ENCODE measurements around the gene HLA-B. TPM values are rescaled to one million over a fixed set of nuclear protein-coding genes. Genes with fewer than 3 reads are reported as not detected.

HLA-B gene
- total and polyA plus RNA-seq, 2 of the 8 experiments (the other 6 are each of a cell fraction or from before 2014, with no cell fraction given): 154 to 233 TPM

- TF ChIP-seq RFX5 (IDR thresholded peaks at IDR 0.05; ENCODE audit: borderline replicate concordance, low read depth, low read length) (peak; percentile 96), CEBPB (IDR thresholded peaks at IDR 0.05; ENCODE audit: low read depth, low read length) (no peak), POLR2A (IDR thresholded peaks at IDR 0.05; ENCODE audit: control extremely low read depth in 1 of 2, low read depth in 2 of 2, low read length in 2 of 2) (peak in 1 of 2 experiments; percentile 55; a peak in 1 of 3 replicates), HDAC6 (IDR thresholded peaks at IDR 0.05; ENCODE audit: low read depth, low read length) (no peak), RBBP5 (IDR thresholded peaks at IDR 0.05; ENCODE audit: borderline replicate concordance, low read depth, low read length) (no peak), CTBP2 (IDR thresholded peaks at IDR 0.05; ENCODE audit: borderline replicate concordance, insufficient read depth, insufficient read length, low read length) (no peak), PHF8 (conservative IDR thresholded peaks at IDR 0.05; ENCODE audit: low read depth, low read length) (peak; percentile 48; the same call in 1 of the 2 replicates), TAF7 (optimal IDR thresholded peaks at IDR 0.05; ENCODE audit: borderline replicate concordance, low read depth, low read length) (peak; percentile 16)
Measured at GRCh38 chr6:31356946-31357466, at the start of gene HLA-B (continued).
